GM23338 (cell line): Measurements from ENCODE around the gene SLC12A5. TPM values are rescaled to one million over a fixed set of nuclear protein-coding genes. Genes with fewer than 3 reads are reported as not detected.

ENCODE experiments used
- ATAC-seq: fragments of 200-7000 bp; cut with Tn5 transposase; 3 replicates; pipeline ENCODE4 v1.9.1; 2020
- DNase-seq: peaks from one replicate; pipeline ENCODE4 v3.0.0-alpha.2; 2015; ENCODE audit warnings: low spot score
- H2AFZ ChIP-seq: fragments of 200-600 bp; sonication (generic); 2 replicates; pipeline ENCODE4 v1.8.0; 2016; ENCODE audit warnings: antibody characterized with exemption, mild to moderate bottlenecking, moderate library complexity
- H3F3A ChIP-seq: fragments of 200-600 bp; sonication (generic); replicated peaks from 2 replicates; pipeline ENCODE4 v1.8.0; 2017; ENCODE audit warnings: antibody characterized with exemption, mixed run types, low read depth
- H3K27ac ChIP-seq: fragments of 200-600 bp; sonication (generic); 2 replicates; pipeline ENCODE4 v1.6.1; 2016; ENCODE audit warnings: low read depth
- H3K27me3 ChIP-seq: fragments of 200-600 bp; sonication (generic); 2 replicates; pipeline ENCODE4 v1.8.0; 2016; ENCODE audit warnings: mild to moderate bottlenecking, mixed run types, moderate library complexity; ENCODE audit not compliant: insufficient read depth
- H3K36me3 ChIP-seq: fragments of 200-600 bp; sonication (generic); 2 replicates; pipeline ENCODE4 v1.8.0; 2016; ENCODE audit warnings: mild to moderate bottlenecking; ENCODE audit not compliant: insufficient read depth
- H3K4me1 ChIP-seq: fragments of 200-600 bp; sonication (generic); 2 replicates; pipeline ENCODE4 v1.8.0; 2016; ENCODE audit warnings: mild to moderate bottlenecking, moderate library complexity; ENCODE audit not compliant: insufficient read depth
- H3K4me2 ChIP-seq: fragments of 200-600 bp; sonication (generic); 2 replicates; pipeline ENCODE4 v1.7.1; 2017; ENCODE audit warnings: mixed run types
- H3K4me3 ChIP-seq: fragments of 200-600 bp; sonication (generic); 2 replicates; pipeline ENCODE4 v1.6.1; 2016; ENCODE audit warnings: mixed run types
- H3K79me2 ChIP-seq: fragments of 200-600 bp; sonication (generic); replicated peaks from 2 replicates; pipeline ENCODE4 v1.8.0; 2017; ENCODE audit warnings: mild to moderate bottlenecking; ENCODE audit not compliant: insufficient read depth
- H3K9me2 ChIP-seq: fragments of 200-600 bp; sonication (generic); 2 replicates; pipeline ENCODE4 v1.8.0; 2017; ENCODE audit not compliant: insufficient read depth
- H4K20me1 ChIP-seq: fragments of 200-600 bp; sonication (generic); replicated peaks from 2 replicates; pipeline ENCODE4 v1.8.0; 2017; ENCODE audit warnings: mild to moderate bottlenecking; ENCODE audit not compliant: insufficient read depth
- H3K27ac Mint-ChIP-seq: 2 replicates; pipeline ENCODE4 v1.8.0; 2020; ENCODE audit warnings: inconsistent platforms, mild to moderate bottlenecking, moderate library complexity, mixed read lengths
- H3K27me3 Mint-ChIP-seq: 3 replicates; pipeline ENCODE4 v1.8.0; 2022; ENCODE audit warnings: low read depth, mild to moderate bottlenecking, moderate library complexity, mixed read lengths, inconsistent platforms; ENCODE audit not compliant: insufficient read depth, poor library complexity
- H3K36me3 Mint-ChIP-seq: 3 replicates; pipeline ENCODE4 v1.8.0; 2021; ENCODE audit warnings: low read depth, mild to moderate bottlenecking, inconsistent platforms, moderate library complexity, mixed read lengths
- H3K4me1 Mint-ChIP-seq: 3 replicates; pipeline ENCODE4 v1.8.0; 2020; ENCODE audit warnings: mild to moderate bottlenecking, inconsistent platforms, mixed read lengths
- H3K4me3 Mint-ChIP-seq: 3 replicates; pipeline ENCODE4 v1.8.0; 2021; ENCODE audit warnings: moderate library complexity, mild to moderate bottlenecking, inconsistent platforms, mixed read lengths
- H3K9me3 Mint-ChIP-seq: 3 replicates; pipeline ENCODE4 v1.8.0; 2020; ENCODE audit warnings: moderate library complexity, mild to moderate bottlenecking, inconsistent platforms, mixed read lengths
- CREB1 ChIP-seq: fragments of 250-450 bp; sonication (Bioruptor Pico); IDR thresholded peaks from 2 replicates; pipeline ENCODE4 v1.5.0; 2020; ENCODE audit warnings: low read depth, mild to moderate bottlenecking, moderate library complexity
- EZH2 ChIP-seq: fragments of 200-600 bp; sonication (generic); IDR thresholded peaks from one replicate; pipeline ENCODE4 v1.8.0; 2017; ENCODE audit warnings: antibody characterized with exemption, mild to moderate bottlenecking, low read depth; ENCODE audit not compliant: unreplicated experiment
- EZH2phosphoT487 ChIP-seq: fragments of 200-600 bp; sonication (generic); IDR thresholded peaks from one replicate; pipeline ENCODE4 v1.8.1; 2018; ENCODE audit warnings: antibody characterized with exemption; ENCODE audit not compliant: unreplicated experiment
- JUNB ChIP-seq: IDR thresholded peaks from one replicate; pipeline ENCODE4 v1.6.1; 2016; ENCODE audit warnings: antibody characterized with exemption; ENCODE audit not compliant: unreplicated experiment
- NANOG ChIP-seq: IDR thresholded peaks from 2 replicates; pipeline ENCODE4 v1.6.1; 2016; ENCODE audit warnings: antibody characterized with exemption, borderline replicate concordance
- POLR2AphosphoS5 ChIP-seq: IDR thresholded peaks from 2 replicates; pipeline ENCODE4 v1.6.1; 2016; ENCODE audit warnings: antibody characterized with exemption, low read depth
- STAT1 ChIP-seq: IDR thresholded peaks from one replicate; pipeline ENCODE4 v1.6.1; 2016; ENCODE audit warnings: antibody characterized with exemption; ENCODE audit not compliant: unreplicated experiment
- ZNF114 ChIP-seq: fragments of 250-450 bp; sonication (Bioruptor Pico); IDR thresholded peaks from 2 replicates; pipeline ENCODE4 v1.5.0; 2020; ENCODE audit warnings: mild to moderate bottlenecking, moderate library complexity
- ZNF331 ChIP-seq: fragments of 250-450 bp; sonication (Bioruptor Pico); IDR thresholded peaks from 2 replicates; pipeline ENCODE4 v1.5.0; 2020; ENCODE audit warnings: low read depth, mild to moderate bottlenecking, moderate library complexity
- polyA plus RNA-seq: library from polyadenylated mRNA; unstranded; fragments of >200 nt; fragmentation: Nextera tagmentation; extraction: Ambion mirVana; gene quantifications from 2 replicates; pipeline ENCODE4 v1.2.1, GENCODE V29; 2016
- total RNA-seq: library from RNA; depleted of rRNA; stranded (reverse); fragments of >200 nt; shearing (Covaris generic); gene quantifications from 2 replicates; pipeline ENCODE4 v1.2.3, GENCODE V29; 2014
- TF ChIP-seq, protein P1 (sequence below): fragments of 250-450 bp; sonication (Bioruptor Pico); IDR thresholded peaks from 2 replicates; pipeline ENCODE4 v1.5.0; 2020; ENCODE audit warnings: mild to moderate bottlenecking, moderate library complexity
- TF ChIP-seq, protein P2 (sequence below): IDR thresholded peaks from one replicate; pipeline ENCODE4 v1.6.1; 2018; ENCODE audit warnings: antibody characterized with exemption; ENCODE audit not compliant: unreplicated experiment

Gene SLC12A5
- total and polyA plus RNA-seq, 2 experiments from 2014 or later, result 3.5 to 8.4 TPM

DNA sequence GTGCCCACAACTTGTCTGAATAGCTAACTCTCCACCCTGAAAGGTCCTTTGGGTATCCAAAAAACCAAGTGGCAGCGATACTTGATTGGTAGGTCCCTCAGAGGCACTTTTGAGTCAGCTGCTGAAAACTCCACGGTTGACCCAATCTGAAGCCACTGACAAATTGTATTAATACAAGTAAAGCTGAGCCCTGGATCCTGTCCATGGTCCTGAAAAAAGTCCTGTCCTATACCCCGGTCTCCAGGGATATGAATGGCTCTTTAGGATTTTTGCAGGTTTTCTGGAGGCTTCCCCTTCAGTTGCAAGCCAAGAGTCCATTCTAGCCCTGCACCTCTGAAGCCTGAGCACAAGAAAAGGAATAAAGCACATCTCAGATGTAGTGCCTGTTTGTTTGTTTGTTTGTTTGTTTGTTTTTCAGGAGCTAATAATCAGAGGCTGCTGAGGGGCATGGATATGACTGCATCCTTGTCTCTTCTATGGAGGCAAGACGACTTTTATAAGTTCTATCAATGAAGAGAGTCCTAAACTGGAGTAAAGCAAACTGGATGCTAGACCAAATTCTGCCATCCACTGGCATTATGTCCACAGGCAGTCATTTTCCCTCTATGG, 1.7 kb upstream of the SLC12A5 start:
- peaks cover 84% of the 10 kb centered on the region for H3K27me3 Mint-ChIP-seq
- ATAC-seq, result no peak

GRCh38 chr20:46028110-46028509, 905 bp upstream of the SLC12A5 start:
- Mint-ChIP-seq H3K27ac (no peak overlapping the region), H3K9me3 (no peaks in the 10 kb centered on the region), H3K4me3 (no peak overlapping the region), H3K36me3 (no peaks in the 10 kb centered on the region), H3K27me3 (peaks cover 90% of the 10 kb centered on the region), H3K4me1 (peaks cover 2% of the 10 kb centered on the region)
- Histone ChIP-seq H3K4me1 (peaks cover 10% of the 10 kb centered on the region; the same call in 1 of the 2 replicates), H3K27ac (no peak overlapping the region), H4K20me1 (peaks cover 6% of the 10 kb centered on the region; the same call in 1 of the 2 replicates), H3K79me2 (no peaks in the 10 kb centered on the region), H3K4me3 (no peak overlapping the region), H3K9me2 (no peaks in the 10 kb centered on the region), H3K36me3 (no peaks in the 10 kb centered on the region), H3K27me3 (peaks cover 99% of the 10 kb centered on the region), H3F3A (peaks cover 4% of the 10 kb centered on the region), H3K4me2 (no peak overlapping the region), H2AFZ (no peak overlapping the region)
- DNase-seq (no peak), ATAC-seq (no peak)
- no peak for TF ChIP-seq STAT1
- TF ChIP-seq EZH2, result no peak
- TF ChIP-seq EZH2phosphoT487, result no peak
- TF ChIP-seq CREB1 (CRISPR knock-in tag), result no peak
- no peak for TF ChIP-seq POLR2AphosphoS5
- TF ChIP-seq ZNF114, result no peak
- TF ChIP-seq, protein P1, sequence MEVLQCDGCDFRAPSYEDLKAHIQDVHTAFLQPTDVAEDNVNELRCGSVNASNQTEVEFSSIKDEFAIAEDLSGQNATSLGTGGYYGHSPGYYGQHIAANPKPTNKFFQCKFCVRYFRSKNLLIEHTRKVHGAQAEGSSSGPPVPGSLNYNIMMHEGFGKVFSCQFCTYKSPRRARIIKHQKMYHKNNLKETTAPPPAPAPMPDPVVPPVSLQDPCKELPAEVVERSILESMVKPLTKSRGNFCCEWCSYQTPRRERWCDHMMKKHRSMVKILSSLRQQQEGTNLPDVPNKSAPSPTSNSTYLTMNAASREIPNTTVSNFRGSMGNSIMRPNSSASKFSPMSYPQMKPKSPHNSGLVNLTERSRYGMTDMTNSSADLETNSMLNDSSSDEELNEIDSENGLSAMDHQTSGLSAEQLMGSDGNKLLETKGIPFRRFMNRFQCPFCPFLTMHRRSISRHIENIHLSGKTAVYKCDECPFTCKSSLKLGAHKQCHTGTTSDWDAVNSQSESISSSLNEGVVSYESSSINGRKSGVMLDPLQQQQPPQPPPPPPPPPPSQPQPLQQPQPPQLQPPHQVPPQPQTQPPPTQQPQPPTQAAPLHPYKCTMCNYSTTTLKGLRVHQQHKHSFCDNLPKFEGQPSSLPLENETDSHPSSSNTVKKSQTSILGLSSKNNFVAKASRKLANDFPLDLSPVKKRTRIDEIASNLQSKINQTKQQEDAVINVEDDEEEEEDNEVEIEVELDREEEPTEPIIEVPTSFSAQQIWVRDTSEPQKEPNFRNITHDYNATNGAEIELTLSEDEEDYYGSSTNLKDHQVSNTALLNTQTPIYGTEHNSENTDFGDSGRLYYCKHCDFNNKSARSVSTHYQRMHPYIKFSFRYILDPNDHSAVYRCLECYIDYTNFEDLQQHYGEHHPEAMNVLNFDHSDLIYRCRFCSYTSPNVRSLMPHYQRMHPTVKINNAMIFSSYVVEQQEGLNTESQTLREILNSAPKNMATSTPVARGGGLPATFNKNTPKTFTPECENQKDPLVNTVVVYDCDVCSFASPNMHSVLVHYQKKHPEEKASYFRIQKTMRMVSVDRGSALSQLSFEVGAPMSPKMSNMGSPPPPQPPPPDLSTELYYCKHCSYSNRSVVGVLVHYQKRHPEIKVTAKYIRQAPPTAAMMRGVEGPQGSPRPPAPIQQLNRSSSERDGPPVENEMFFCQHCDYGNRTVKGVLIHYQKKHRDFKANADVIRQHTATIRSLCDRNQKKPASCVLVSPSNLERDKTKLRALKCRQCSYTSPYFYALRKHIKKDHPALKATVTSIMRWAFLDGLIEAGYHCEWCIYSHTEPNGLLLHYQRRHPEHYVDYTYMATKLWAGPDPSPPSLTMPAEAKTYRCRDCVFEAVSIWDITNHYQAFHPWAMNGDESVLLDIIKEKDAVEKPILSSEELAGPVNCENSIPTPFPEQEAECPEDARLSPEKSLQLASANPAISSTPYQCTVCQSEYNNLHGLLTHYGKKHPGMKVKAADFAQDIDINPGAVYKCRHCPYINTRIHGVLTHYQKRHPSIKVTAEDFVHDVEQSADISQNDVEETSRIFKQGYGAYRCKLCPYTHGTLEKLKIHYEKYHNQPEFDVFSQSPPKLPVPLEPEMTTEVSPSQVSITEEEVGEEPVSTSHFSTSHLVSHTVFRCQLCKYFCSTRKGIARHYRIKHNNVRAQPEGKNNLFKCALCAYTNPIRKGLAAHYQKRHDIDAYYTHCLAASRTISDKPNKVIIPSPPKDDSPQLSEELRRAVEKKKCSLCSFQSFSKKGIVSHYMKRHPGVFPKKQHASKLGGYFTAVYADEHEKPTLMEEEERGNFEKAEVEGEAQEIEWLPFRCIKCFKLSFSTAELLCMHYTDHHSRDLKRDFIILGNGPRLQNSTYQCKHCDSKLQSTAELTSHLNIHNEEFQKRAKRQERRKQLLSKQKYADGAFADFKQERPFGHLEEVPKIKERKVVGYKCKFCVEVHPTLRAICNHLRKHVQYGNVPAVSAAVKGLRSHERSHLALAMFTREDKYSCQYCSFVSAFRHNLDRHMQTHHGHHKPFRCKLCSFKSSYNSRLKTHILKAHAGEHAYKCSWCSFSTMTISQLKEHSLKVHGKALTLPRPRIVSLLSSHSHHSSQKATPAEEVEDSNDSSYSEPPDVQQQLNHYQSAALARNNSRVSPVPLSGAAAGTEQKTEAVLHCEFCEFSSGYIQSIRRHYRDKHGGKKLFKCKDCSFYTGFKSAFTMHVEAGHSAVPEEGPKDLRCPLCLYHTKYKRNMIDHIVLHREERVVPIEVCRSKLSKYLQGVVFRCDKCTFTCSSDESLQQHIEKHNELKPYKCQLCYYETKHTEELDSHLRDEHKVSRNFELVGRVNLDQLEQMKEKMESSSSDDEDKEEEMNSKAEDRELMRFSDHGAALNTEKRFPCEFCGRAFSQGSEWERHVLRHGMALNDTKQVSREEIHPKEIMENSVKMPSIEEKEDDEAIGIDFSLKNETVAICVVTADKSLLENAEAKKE, result no peak
- no peak for TF ChIP-seq ZNF331
- TF ChIP-seq JUNB, result no peak

More for the DNA sequence above, 1.7 kb upstream of the SLC12A5 start:
- peaks cover 2% of the 10 kb centered on the region; the same call in 2 of the 3 replicates for H3K4me1 Mint-ChIP-seq
- Histone ChIP-seq H3K36me3 (no peaks in the 10 kb centered on the region), H3K27me3 (peaks cover 93% of the 10 kb centered on the region), H3K9me2 (no peaks in the 10 kb centered on the region), H3K27ac (no peak overlapping the region), H4K20me1 (peaks cover 6% of the 10 kb centered on the region; the same call in 1 of the 2 replicates), H3K79me2 (no peaks in the 10 kb centered on the region), H3K4me1 (peaks cover 10% of the 10 kb centered on the region; the same call in 1 of the 2 replicates), H3K4me3 (no peak overlapping the region), H3K4me2 (no peak overlapping the region), H2AFZ (no peak overlapping the region), H3F3A (peaks cover 3% of the 10 kb centered on the region)
- H3K4me3 Mint-ChIP-seq, result no peak overlapping the region; the same call in 2 of the 3 replicates
- no peaks in the 10 kb centered on the region for H3K36me3 Mint-ChIP-seq
- DNase-seq, result peak; percentile 87
- no peak overlapping the region for H3K27ac Mint-ChIP-seq
- H3K9me3 Mint-ChIP-seq, result no peaks in the 10 kb centered on the region; the same call in 2 of the 3 replicates
- no peak for TF ChIP-seq NANOG
- TF ChIP-seq, protein P2, sequence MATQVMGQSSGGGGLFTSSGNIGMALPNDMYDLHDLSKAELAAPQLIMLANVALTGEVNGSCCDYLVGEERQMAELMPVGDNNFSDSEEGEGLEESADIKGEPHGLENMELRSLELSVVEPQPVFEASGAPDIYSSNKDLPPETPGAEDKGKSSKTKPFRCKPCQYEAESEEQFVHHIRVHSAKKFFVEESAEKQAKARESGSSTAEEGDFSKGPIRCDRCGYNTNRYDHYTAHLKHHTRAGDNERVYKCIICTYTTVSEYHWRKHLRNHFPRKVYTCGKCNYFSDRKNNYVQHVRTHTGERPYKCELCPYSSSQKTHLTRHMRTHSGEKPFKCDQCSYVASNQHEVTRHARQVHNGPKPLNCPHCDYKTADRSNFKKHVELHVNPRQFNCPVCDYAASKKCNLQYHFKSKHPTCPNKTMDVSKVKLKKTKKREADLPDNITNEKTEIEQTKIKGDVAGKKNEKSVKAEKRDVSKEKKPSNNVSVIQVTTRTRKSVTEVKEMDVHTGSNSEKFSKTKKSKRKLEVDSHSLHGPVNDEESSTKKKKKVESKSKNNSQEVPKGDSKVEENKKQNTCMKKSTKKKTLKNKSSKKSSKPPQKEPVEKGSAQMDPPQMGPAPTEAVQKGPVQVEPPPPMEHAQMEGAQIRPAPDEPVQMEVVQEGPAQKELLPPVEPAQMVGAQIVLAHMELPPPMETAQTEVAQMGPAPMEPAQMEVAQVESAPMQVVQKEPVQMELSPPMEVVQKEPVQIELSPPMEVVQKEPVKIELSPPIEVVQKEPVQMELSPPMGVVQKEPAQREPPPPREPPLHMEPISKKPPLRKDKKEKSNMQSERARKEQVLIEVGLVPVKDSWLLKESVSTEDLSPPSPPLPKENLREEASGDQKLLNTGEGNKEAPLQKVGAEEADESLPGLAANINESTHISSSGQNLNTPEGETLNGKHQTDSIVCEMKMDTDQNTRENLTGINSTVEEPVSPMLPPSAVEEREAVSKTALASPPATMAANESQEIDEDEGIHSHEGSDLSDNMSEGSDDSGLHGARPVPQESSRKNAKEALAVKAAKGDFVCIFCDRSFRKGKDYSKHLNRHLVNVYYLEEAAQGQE, result peak; percentile 79
